Prostate gland (tissue), 2 donors: Measurements from ENCODE around the gene EMX1.

Source experiments
- POLR2A ChIP-seq: fragments of 450-650 bp; IDR thresholded peaks from one replicate; pipeline ENCODE4 v1.6.1; 2016; ENCODE audit warnings: antibody characterized with exemption, mild to moderate bottlenecking
- POLR2AphosphoS5 ChIP-seq: sonication (generic); formaldehyde crosslinking; IDR thresholded peaks from one replicate; pipeline ENCODE4 v1.6.1; 2017; ENCODE audit warnings: antibody characterized with exemption
- TF ChIP-seq, protein P1 (sequence below), 4 experiments: fragments of 200-600 bp in 2 of 4; fragments of 450-650 bp in 2 of 4; sonication (generic) in 2 of 4; IDR thresholded peaks; 1 replicate in 3 of 4; 2 replicates in 1 of 4; pipeline ENCODE4 v1.5.1; 2016 to 2019; ENCODE audit warnings: antibody characterized with exemption in 4 of 4, mild to moderate bottlenecking in 2 of 4, moderate library complexity in 2 of 4

DNA sequence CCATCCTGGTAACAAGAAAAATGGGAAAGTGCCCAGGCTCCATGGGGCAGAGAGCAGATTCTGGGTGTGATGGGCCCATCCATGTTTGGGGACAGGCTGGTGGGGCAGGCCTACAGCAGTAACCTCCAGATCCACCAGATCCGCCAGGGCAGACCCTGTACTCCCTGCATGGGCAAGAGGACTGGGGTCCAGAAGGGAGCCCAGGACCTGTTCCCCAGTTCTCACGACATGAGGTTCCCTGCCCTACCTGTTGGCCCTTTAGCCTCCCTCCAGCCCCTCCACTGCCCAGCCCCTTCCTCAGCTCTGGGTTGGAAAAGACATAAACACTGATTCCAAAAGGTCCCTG is 38.7 kb downstream of the EMX1 start:
- TF ChIP-seq, protein P1, sequence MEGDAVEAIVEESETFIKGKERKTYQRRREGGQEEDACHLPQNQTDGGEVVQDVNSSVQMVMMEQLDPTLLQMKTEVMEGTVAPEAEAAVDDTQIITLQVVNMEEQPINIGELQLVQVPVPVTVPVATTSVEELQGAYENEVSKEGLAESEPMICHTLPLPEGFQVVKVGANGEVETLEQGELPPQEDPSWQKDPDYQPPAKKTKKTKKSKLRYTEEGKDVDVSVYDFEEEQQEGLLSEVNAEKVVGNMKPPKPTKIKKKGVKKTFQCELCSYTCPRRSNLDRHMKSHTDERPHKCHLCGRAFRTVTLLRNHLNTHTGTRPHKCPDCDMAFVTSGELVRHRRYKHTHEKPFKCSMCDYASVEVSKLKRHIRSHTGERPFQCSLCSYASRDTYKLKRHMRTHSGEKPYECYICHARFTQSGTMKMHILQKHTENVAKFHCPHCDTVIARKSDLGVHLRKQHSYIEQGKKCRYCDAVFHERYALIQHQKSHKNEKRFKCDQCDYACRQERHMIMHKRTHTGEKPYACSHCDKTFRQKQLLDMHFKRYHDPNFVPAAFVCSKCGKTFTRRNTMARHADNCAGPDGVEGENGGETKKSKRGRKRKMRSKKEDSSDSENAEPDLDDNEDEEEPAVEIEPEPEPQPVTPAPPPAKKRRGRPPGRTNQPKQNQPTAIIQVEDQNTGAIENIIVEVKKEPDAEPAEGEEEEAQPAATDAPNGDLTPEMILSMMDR (IDR thresholded peaks at IDR 0.05): no peak
- TF ChIP-seq POLR2AphosphoS5: no peak
- no peak for TF ChIP-seq POLR2A
